ENCODE data around the gene JUNB.
"Not testable (repeated sequence)": the region's sequence is repeated elsewhere in the genome, so short reads cannot be mapped to it uniquely, and the experiment has no call there.

Gene JUNB

GRCh38 chr19:12806242-12807081, 15.2 kb downstream of the JUNB start, which contains the start of gene RNASEH2A:
Gene RNASEH2A (plus strand): TSS chr19:12806584. CDS start chr19:12806674, 90 bp downstream.
- peaks cover 45% of the 10 kb centered on the region for H3K36me3 ChIP-seq (ENCODE audit: low read depth)
- H3K4me3 ChIP-seq (ENCODE audit: severe bottlenecking), result peak within 1 kb of the TSS; percentile 66
- DNase-seq (ENCODE audit: low spot score), result peak; percentile 89
- peaks cover 3% of the 10 kb centered on the region for H3K4me1 ChIP-seq (ENCODE audit: insufficient read depth, poor library complexity, severe bottlenecking)
- peak within 1 kb of the TSS; percentile 43 for H3K27ac ChIP-seq (ENCODE audit: poor library complexity, severe bottlenecking)
- H3K9me3 ChIP-seq (ENCODE audit: severe bottlenecking), result no peaks in the 10 kb centered on the region
- no peaks in the 10 kb centered on the region for H3K27me3 ChIP-seq (ENCODE audit: insufficient read depth, poor library complexity, severe bottlenecking)
- ATAC-seq (ENCODE audit: low read depth), result peak; percentile 90
- no peak for TF ChIP-seq CTCF (IDR thresholded peaks at IDR 0.05; ENCODE audit: poor library complexity, severe bottlenecking)

GRCh38 chr19:12815088-12815487, 23.8 kb downstream of the JUNB start:
- no peak for DNase-seq (ENCODE audit: low spot score)
- Histone ChIP-seq H3K36me3 (ENCODE audit: low read depth) (peaks cover 39% of the 10 kb centered on the region), H3K27me3 (ENCODE audit: insufficient read depth, poor library complexity, severe bottlenecking) (no peaks in the 10 kb centered on the region), H3K27ac (ENCODE audit: poor library complexity, severe bottlenecking) (no peak overlapping the region), H3K4me3 (ENCODE audit: severe bottlenecking) (no peak overlapping the region), H3K9me3 (ENCODE audit: severe bottlenecking) (no peaks in the 10 kb centered on the region), H3K4me1 (ENCODE audit: insufficient read depth, poor library complexity, severe bottlenecking) (no peaks in the 10 kb centered on the region)
- no peak for ATAC-seq (ENCODE audit: low read depth)
- TF ChIP-seq CTCF (IDR thresholded peaks at IDR 0.05; ENCODE audit: poor library complexity, severe bottlenecking), result no peak

- not testable (repeated sequence) for ATAC-seq (ENCODE audit: low read depth); DNase-seq (ENCODE audit: low spot score); H3K9me3 ChIP-seq (ENCODE audit: severe bottlenecking); H3K4me1 ChIP-seq (ENCODE audit: insufficient read depth, poor library complexity, severe bottlenecking); H3K4me3 ChIP-seq (ENCODE audit: severe bottlenecking); H3K27ac ChIP-seq (ENCODE audit: poor library complexity, severe bottlenecking); H3K27me3 ChIP-seq (ENCODE audit: insufficient read depth, poor library complexity, severe bottlenecking)
- H3K36me3 ChIP-seq (ENCODE audit: low read depth), result peaks cover 20% of the 10 kb centered on the region
Measured at GRCh38 chr19:12817188-12817587, 25.9 kb downstream of the JUNB start.

GRCh38 chr19:12817810-12818209, 26.5 kb downstream of the JUNB start:
- ATAC-seq (ENCODE audit: low read depth); H3K27ac ChIP-seq (ENCODE audit: poor library complexity, severe bottlenecking); H3K4me1 ChIP-seq (ENCODE audit: insufficient read depth, poor library complexity, severe bottlenecking); H3K4me3 ChIP-seq (ENCODE audit: severe bottlenecking); H3K9me3 ChIP-seq (ENCODE audit: severe bottlenecking); H3K27me3 ChIP-seq (ENCODE audit: insufficient read depth, poor library complexity, severe bottlenecking); DNase-seq (ENCODE audit: low spot score): not testable (repeated sequence)
- H3K36me3 ChIP-seq (ENCODE audit: low read depth), result peaks cover 15% of the 10 kb centered on the region

- DNase-seq (ENCODE audit: low spot score) (no peak), ATAC-seq (ENCODE audit: low read depth) (peak; percentile 34; the same call in 1 of the 3 replicates)
- Histone ChIP-seq H3K27ac (ENCODE audit: poor library complexity, severe bottlenecking) (no peak overlapping the region), H3K4me3 (ENCODE audit: severe bottlenecking) (no peak overlapping the region), H3K36me3 (ENCODE audit: low read depth) (no peaks in the 10 kb centered on the region), H3K27me3 (ENCODE audit: insufficient read depth, poor library complexity, severe bottlenecking) (no peaks in the 10 kb centered on the region), H3K9me3 (ENCODE audit: severe bottlenecking) (no peaks in the 10 kb centered on the region), H3K4me1 (ENCODE audit: insufficient read depth, poor library complexity, severe bottlenecking) (no peaks in the 10 kb centered on the region)
- no peak for TF ChIP-seq CTCF (IDR thresholded peaks at IDR 0.05; ENCODE audit: poor library complexity, severe bottlenecking)
Measured at GRCh38 chr19:12821761-12822160, 30.5 kb downstream of the JUNB start.
